T1000 (cell line): ENCODE measurements around the gene CHST5.

Source experiments
- DNase-seq: peaks from one replicate; lab custom pipeline; 2025; ENCODE audit warnings: mixed read lengths; lab: John Stamatoyannopoulos, UW

Gene CHST5

DNA sequence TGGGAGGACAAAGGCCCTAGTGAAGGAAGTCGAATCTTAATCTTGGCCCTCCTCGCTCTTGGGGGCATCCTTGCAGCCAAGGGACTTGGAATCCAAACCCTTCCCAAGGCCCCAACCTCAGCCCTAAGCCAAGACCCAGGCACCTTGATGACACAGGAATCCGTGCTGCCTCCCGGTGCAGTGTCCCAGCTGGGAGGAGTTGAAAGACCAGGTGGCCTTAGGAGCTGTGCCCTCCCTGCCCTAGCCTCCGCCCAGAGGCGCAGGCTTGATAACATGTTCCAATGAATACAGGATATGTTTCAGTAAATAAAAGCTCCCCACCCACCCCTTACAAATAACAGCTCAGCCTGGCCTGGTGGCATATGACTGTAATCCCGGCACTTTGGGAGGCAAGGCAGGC, at the start of gene CHST5:
CHST5 (minus strand) TSS at position 208 of the 400 bp plus-strand sequence. CDS start 5,724 bp downstream, outside the sequence.
- no peak for DNase-seq

DNA sequence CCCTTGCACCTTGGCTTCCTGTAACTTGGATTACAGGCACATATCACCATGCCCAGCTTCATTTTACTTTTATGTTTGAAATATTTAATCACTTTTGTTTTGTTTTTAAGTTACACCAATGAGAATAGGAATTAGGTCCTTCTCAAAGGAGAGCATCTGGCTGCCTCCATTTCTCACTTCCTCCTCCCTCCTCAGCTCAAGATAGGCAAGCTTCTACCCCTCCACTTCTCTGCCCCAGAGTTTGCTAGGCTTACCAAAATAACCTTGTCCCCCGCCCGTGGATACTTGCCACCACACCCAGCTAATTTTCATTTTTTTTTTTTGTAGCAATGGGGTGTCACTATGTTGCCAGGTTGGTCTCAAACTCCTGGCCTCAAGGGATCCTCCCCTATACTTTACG, 48.2 kb upstream of the CHST5 start:
- no peak for DNase-seq

- no peak for DNase-seq
These were observed 43.5 kb upstream of the CHST5 start for GRCh38 chr16:75579281-75579834.

DNA sequence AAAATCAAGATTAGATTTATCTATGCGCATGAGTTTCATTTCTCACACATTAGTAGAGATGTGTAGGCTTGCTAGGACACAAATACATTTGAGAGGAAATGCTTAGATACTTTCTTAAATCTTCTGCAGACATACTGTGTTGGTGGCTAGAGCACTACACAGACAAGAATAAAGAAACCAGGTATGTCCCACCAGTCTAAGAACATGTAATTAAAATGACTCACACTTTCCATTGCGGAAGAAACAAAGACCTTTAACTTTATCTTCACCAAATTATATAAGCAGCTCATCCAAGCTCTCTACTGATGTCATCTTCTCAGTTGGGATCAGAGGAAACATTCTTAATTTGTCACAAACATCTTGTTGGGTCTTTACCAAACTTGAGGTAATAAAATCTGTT, 42.8 kb upstream of the CHST5 start:
- no peak for DNase-seq

DNA sequence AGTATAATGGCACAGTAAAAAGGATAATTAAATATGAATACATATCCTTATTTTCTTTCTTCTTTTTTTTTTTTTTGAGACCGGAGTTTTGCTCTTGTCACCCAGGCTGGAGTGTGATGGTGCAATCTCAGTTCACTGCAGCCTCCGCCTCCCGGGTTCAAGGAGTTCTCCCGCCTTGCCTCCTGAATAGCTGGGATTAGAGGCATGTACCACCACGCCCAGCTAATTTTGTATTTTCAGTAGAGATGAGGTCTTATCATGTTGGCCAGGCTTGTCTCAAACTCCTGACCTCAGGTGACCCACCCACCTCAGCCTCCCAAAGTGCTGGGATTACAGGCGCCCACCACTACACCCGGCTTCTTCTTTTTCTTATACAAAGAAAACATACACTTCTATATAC, 42.3 kb upstream of the CHST5 start:
- DNase-seq: no peak

DNA sequence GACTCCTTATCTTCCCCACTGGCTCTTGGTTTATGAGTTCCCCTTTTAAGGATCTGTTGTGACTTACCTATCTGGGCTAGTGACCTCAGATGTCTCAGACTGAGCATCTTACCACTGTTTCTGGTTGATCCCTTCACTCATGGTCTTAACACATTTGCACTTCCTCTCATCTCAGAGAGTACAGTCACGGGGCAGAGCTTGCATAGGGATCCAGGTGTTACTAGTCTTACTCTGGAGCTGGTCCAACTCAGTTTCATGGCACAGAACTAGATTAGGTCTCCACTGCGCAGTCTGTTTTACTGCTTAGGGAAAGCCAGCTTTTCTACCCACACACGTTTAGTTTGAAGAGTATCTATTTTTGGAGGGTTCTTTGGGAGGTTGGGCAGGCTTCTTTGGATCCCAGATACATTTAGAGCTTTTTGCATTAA, 40.5 kb upstream of the CHST5 start:
- no peak for DNase-seq

GRCh38 chr16:75575958-75576357, 40.0 kb upstream of the CHST5 start:
- DNase-seq: no peak

GRCh38 chr16:75573955-75574354, 38.0 kb upstream of the CHST5 start:
- no peak for DNase-seq

DNA sequence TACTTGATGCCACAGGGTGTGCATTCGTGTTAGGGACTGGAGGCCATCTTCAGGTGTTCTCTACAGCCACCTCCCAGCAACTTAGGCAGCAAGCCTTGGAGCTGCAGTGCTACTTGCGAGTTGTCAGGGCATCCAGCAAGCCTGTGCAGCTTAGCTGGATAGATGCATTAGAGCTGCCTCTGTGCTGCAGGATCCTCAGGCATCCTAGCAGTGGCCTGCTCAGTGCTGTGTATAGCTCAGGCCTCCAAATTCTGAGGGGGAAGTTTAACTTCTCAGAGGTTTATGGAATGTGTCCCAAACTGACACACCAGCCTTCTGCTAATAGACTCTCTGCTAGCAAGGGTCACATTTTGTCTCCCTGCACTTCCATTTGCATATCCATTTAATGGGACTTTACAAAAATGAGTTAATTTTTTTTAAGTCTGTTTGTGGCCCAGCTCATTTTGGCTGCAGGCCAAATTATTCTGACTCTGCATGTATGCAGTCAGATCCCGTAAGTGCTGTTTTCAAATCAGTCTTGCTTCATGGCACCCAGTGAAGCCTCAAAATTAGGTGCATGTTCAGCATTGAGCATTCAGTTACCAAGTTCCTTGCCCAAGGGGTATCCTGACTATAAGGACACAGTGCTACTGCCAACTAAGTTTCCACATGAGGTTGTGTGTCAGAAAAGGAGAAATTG, 37.1 kb upstream of the CHST5 start:
- no peak for DNase-seq

- no peak for DNase-seq
These were observed 34.6 kb upstream of the CHST5 start for GRCh38 chr16:75570396-75571065.

DNA sequence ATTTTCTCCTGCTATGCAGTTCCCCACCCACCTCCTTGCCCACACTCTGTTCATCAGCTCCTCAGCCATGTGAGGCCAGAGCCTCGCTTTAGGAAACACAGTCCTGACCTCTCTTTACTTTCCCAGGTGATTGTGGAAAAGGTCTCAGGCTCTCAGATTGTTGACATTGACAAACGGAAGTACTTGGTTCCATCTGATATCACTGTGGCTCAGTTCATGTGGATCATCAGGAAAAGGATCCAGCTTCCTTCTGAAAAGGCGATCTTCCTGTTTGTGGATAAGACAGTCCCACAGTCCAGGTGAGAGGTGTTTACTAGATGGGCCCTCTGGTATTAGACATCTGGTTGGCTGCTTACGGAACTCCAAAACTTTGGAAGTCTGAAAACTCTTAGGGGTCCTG, 32.0 kb upstream of the CHST5 start:
- no peak for DNase-seq

DNA sequence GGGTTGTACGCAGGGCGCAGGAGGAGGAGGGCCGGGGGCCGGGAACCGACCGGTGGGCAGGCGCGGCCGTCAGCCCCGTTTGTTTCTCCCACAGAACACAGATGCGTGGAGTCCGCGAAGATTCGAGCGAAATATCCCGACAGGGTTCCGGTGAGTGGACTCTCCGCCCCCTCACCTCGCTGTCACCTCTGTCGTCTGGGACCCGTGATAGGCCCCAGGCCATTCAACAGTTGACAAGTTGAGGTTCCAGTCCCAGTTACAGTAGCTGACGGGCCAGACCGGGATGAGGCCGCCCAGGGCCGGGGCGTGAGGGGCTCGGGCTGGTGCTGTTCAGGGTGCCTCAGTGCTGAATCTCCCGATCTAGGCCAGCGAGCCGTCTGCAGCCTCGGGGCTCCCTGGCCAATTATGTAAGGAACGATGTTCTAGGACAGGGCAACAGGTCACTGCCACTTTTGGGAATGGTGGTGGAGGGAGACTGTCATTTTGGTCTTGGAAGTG, 30.9 kb upstream of the CHST5 start:
- DNase-seq: no peak

DNA sequence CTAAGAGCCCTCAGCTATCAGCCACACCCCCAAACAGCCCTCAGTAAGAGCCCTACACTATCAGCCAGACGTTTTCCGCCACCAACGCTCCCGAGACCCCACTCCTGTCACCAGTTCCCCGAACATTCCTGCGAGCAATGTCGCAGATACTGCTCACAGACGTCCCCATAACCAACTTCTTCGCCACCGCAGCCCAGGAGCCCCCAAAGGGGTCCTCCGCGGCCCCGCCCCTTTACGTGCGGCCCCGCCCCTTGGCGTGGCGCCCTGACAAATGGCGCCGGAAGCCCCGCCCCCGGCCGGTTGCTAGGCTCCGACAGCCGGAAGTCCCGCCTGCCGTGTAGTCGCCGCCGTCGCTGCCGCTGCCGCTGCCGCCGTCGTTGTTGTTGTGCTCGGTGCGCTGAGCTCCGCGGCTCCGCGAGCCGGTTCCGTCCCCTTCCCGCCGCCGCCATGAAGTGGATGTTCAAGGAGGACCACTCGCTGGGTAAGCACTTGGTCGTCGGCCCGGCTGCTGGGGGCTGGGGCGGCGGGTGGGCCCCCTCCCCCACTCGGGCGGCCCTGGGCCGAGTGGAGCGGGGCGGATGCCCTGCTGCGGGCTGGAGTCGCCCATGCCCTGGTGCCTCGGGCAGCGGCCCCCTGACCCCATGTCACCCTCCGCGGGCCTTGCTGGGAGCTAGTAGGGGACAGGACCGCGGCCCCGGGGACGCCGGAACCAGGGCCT, 30.3 kb upstream of the CHST5 start, which contains the start of gene GABARAPL2:
GABARAPL2 (plus strand) TSS at position 340 of the 718 bp plus-strand sequence; CDS start at position 448, 108 bp downstream.
- peak; percentile 75 for DNase-seq

- no peak for DNase-seq
These were observed 29.7 kb upstream of the CHST5 start for GRCh38 chr16:75565640-75566039.

DNA sequence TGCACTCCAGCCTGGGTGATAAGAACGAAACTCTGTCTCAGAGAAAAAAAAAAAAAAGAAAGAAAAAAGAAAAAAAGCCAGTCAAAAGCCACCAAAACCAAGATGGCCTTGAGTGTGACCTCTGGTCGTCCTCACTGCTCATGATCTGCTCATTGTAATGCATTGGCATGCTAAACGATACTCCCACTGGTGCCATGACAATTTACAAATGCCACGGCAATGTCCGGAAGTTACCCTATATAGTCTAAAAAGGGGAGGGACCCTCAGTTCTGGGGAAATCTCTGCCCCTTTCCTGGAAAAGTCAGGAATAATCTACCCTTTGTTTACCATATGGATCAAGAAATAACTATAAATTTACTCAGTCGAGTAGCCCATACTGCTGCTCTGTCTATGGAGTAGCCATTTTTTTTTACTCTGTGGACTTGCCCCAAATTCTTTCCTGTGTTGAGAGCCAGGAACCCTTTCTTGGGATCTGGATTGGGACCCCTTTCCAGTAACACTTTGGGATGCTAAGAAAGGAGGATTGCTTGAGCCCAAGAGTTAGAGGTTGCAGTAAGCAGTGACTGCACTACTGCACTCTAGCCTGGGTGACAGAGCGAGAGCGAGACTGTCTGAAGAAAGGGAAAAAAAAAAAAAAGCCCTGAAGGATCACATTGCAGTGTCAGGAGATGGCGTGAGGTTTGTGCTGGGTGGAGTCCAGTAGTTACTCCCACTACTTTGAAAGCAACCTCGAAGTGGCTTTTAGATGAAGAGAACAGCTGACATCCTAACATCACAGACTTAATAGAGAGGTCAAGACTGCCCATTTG, 23.9 kb upstream of the CHST5 start:
- no peak for DNase-seq

DNA sequence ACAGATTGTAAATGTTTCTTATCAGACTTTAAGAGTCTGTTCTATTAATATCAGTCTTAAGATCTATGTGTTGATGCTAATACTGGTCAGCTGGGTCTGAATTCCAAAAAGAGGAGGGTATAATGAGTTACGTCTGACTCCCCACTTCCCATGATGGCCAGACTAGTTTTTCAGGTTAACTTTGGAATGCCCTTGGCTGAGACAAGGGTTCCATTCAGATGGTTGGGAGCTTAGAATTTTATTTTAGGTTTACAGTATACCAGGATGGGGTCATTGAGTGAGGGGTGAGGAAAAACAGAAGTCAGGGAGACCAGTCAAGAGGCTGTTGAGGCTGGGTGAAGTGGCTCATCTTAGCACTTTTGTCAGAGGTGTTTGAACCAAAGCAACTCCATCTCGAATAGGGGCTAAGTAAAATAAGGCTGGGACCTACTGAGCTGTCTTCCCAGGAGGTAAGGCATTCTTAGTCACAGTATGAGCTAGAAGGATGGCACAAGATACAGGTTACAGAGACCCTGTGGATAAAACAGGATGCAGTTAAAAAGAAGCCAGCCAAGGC, 23.0 kb upstream of the CHST5 start:
- DNase-seq: no peak

DNA sequence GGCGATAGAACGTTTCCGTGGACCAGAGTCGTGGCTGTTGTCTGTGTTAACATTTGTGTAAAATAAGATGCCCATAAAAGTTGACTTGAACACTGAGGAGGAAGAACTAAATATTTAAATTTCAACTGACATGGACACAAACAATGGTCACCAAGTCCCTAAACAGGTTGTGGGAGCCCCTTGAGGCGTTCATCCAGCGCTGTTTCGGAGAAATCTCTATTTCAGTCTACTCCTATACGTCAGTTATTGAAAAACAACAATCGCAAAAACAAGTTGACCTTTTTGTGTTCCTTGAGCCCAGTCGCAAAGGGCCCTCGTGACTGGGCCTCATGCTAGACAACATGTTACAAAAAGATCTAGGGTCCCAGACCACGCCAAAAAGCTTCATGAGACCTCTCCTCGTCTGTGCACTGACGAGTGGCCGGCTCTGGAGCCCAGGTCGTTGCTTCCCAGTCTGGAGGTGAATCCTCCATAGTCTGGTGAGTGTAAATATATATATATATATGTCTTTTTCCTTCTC, 20.6 kb upstream of the CHST5 start:
- no peak for DNase-seq

DNA sequence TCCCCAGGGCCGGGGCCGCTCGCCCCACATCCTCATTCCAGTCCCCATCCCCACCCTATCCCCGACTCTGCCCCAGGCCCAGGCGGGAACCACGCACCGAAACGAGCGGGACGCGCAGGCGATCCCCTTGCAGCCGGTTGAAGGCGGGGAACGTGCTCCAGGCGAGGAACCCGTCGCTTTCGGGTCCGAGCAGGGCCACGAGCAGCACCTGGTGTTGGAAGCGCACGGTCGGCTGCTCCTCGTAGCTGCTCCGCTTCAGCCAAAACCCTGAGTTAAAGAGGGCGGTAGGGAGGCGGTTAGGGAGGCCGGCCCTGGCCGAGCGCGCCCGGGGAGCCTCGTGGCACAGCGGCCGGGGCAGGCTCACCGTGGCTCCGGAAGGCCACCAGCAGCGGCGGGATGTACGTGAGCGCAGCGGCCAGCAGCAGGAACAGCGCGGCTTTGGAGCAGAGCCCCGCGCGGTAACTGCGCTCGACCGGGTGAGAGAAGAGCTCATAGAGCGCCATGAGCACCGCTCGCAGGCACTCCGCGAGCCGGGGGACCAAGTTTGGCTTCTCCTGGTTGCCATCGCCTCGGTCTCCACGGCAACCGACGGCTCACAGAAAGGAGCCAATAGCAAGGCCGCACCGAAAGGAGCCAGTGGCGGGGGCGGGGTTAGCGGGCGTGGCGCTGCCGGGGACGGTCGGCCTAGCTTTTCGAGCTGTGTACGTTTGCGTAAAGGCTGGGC, 20.0 kb upstream of the CHST5 start, which contains the start of gene TMEM231:
TMEM231 (minus strand) TSS at position 546 of the 724 bp plus-strand sequence; CDS start at position 503, 43 bp downstream.
- DNase-seq: peak; percentile 79

DNA sequence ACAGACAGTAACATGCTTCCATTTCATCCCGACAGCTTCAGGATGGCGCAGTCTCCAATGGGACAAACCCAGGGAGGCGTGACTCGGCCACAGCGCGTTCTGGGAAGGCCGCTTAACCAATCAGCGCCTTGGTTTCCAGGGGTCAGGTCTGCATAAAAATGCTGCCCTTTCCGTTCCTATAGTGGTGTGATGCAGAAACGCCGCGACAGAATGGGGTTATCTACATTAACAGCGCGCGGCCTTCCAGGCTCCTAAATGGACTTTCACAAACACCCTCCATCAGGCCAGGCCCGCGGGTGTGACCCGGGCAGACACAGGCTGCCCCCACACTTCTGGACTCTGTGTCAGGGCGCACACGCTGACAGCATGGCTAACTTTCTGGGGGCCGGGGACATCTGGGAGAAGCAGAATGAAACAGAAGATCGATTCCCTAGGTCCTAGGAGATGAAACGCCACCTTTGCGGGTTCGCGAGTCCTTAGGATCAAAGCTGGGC, 19.4 kb upstream of the CHST5 start:
- DNase-seq: peak; percentile 66

DNA sequence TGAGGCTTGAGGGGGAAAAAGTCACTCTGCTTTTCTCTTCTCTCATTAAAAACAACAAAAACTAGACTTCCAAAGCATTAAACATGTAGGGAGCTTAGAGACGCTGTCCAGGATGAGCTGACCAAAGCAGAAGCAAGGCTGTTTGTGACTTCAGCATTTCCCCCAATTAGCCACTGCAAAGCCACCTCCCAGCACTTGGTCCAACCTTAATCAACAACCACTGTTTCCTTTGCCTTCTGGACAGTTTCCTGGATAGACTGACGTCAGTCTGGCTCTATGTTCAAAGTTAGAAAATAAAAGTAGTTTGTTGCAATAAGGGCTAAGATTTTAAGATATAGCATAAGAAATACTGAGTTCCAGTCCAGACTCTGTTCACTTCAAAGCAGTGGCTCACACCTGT, 17.0 kb upstream of the CHST5 start:
- no peak for DNase-seq
